ENCODE data around the gene HNRNPC.

DNA sequence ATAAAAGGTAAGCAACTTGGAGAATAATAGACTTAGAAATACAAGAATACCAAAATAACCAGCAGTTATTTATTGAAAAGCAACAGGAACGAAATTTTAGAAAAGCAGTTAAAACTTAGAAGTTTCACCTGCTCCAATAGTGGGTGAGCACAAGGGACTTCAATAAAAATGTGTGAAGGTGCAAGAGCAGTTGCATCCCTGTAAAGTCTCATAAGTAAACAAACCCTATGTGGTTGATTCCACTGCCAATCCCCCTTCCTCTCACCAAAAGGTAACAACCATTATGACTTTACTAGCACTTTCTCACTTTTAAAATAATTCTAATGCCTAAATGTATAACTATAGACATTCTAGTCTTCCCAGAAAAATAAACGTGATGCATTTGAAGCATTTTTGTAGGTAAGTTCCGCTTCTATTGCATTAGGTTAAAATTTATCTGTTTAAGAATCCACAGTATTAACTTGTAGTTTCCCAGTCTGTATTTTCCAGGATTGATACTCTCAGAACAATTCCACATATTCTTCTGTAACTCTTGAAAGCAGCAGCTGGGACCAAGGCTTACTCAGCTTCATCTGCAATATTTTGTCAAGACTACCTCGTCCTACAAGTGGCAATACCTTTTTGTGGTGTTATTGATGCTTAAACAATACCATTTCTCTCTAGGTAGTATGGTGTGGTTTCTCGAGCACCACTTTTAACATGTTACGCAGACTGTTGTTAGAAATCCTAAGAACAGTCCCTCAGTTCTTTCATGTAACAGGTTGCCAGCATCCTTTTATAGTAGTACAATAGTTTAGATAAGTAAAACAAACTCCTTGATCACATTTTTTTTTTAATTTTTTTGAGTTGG lies 32.1 kb downstream of the HNRNPC start:
- no peak for TF ChIP-seq PURB (CRISPR knock-in tag; IDR thresholded peaks at IDR 0.05; ENCODE audit: low read depth)
- no peak for TF ChIP-seq POLR2AphosphoS5 (IDR thresholded peaks at IDR 0.05; ENCODE audit: control insufficient read depth, insufficient read depth, low read depth, low read length)
- no peak for TF ChIP-seq ELF1 (tag; IDR thresholded peaks at IDR 0.05)
- TF ChIP-seq, protein P1, sequence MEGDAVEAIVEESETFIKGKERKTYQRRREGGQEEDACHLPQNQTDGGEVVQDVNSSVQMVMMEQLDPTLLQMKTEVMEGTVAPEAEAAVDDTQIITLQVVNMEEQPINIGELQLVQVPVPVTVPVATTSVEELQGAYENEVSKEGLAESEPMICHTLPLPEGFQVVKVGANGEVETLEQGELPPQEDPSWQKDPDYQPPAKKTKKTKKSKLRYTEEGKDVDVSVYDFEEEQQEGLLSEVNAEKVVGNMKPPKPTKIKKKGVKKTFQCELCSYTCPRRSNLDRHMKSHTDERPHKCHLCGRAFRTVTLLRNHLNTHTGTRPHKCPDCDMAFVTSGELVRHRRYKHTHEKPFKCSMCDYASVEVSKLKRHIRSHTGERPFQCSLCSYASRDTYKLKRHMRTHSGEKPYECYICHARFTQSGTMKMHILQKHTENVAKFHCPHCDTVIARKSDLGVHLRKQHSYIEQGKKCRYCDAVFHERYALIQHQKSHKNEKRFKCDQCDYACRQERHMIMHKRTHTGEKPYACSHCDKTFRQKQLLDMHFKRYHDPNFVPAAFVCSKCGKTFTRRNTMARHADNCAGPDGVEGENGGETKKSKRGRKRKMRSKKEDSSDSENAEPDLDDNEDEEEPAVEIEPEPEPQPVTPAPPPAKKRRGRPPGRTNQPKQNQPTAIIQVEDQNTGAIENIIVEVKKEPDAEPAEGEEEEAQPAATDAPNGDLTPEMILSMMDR (IDR thresholded peaks at IDR 0.05 in 2 of 3, conservative IDR thresholded peaks at IDR 0.05 in 1 of 3; ENCODE audit: insufficient read depth in 2 of 3, low read depth in 1 of 3, low read length in 3 of 3): no peak
- no peak for TF ChIP-seq HBP1 (CRISPR knock-in tag; IDR thresholded peaks at IDR 0.05)
- no peak for TF ChIP-seq TEAD2 (tag; IDR thresholded peaks at IDR 0.05)
- TF ChIP-seq EZH2 (IDR thresholded peaks at IDR 0.05; ENCODE audit: borderline replicate concordance, low read depth, low read length): no peak
- TF ChIP-seq HDGF (IDR thresholded peaks at IDR 0.05): no peak
- TF ChIP-seq PHF8 (IDR thresholded peaks at IDR 0.05; ENCODE audit: borderline replicate concordance, low read length): no peak
- TF ChIP-seq SRSF9 (IDR thresholded peaks at IDR 0.05; ENCODE audit: borderline replicate concordance, low read depth, low read length): no peak
- TF ChIP-seq FOXP4 (CRISPR knock-in tag; IDR thresholded peaks at IDR 0.05; ENCODE audit: borderline replicate concordance): no peak
